NCI-H524 (cell line): ENCODE measurements around the gene LDB2.
A peak's percentile ranks its signal among the peaks of the same experiment; 100 is the strongest.
"Not testable (repeated sequence)": the region's sequence is repeated elsewhere in the genome, so short reads cannot be mapped to it uniquely, and the experiment has no call there.

Source experiments
- DNase-seq, 2 experiments: peaks; one replicate each; lab custom pipeline; 2025; lab: John Stamatoyannopoulos, UW

LDB2 gene

DNA sequence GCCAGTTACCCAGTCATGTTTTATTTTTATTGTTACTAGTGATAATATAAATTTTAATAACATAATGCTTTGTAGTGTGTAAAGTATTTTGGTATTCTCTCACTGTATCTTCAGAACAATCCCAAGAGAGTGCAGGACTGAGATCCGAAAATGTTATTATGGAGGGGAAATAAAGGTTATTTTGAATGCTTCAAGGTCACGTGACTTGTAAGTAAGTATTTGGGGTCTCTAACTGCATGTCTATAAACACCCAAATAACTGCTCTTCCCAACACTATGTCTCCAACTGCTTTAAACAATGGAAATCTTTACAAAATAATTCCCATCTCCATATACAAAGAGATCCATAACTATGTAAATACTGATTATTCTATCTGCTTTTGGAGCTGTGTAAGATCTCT lies 302.2 kb downstream of the LDB2 start:
- DNase-seq: no peak

DNA sequence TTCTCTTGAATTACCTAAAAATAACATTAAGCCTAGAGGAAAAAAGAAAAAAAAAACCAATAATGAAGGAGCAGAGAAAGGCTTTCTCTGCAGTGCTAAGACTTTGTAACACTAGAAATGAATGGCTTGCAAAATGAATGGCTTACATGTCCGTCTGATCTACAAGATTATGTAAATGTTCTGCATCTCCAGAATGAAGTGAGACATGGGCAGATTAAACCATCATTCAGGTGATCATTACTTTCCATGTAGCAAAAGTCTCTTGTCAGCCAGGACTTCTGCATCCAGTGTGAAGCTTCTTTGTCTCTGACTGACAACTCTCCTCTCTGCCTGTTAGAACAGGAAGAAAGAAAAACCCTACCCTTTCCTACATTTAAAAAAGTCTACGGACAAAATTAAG lies 304.3 kb downstream of the LDB2 start:
- DNase-seq: no peak

DNA sequence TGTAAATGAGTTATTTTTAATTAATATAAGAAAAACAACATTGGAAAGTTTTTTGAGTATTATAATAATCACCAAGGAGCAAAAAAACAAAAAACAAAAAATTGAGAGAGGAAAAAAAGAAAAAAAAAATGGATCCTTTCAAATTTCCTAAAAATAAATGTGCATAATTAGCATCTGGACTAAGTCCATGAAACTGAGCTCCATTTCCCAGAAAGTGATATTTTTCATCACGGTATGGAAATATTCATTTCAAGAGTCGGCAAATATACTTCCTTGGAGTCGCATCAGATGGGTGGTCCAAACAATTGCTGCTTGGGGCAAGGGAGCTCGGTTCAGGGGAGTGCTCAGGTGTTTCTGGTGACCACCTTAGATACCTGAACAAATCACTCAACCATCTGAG lies 305.1 kb downstream of the LDB2 start:
- no peak for DNase-seq

DNA sequence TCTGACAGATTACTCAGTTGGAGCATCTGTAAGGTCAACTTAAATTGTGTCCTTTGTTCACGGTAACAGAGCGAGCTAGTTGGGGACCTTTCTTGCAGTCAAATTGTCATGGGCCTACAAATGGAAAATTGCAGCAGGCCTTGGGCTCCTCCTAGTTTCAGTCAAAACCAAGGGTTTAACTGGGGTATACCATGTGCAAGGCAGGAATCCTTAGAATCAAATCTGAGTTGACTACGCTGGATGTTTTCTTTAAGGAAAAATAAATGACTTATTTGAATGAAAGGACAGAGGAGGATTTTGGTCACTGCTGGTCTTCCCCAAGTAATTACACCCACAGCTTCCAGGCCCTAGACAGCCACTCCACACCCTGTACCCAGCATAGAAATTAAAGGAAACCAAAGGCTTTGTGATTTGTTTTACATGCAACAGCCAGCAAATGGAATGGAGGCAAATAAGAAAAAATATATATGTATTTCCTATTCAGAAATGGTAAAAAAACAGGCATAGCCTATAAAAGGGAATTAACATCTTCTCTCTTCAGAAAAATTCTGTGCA lies 307.1 kb downstream of the LDB2 start:
- peak in 1 of 2 experiments; percentile 34 for DNase-seq

DNA sequence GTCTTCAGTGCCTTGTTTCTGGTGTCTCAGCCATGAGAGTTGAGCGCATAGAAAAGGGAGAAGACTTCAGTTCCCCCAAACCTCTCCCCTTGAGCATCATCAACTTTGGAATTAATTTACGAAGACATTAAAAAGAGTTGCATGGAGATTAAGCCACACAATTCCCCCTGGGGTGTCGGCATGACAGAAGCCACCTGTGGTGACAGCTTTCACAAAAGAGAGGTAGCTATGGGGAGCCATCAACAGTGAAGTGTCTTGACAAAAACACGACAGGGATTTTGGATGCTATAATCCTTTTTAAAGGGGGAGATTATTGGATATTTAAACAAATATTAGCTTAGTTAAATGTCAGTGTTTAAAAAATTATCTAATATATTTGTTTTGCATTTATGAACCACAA lies 307.6 kb downstream of the LDB2 start:
- DNase-seq: peak in 1 of 2 experiments; percentile 53

DNA sequence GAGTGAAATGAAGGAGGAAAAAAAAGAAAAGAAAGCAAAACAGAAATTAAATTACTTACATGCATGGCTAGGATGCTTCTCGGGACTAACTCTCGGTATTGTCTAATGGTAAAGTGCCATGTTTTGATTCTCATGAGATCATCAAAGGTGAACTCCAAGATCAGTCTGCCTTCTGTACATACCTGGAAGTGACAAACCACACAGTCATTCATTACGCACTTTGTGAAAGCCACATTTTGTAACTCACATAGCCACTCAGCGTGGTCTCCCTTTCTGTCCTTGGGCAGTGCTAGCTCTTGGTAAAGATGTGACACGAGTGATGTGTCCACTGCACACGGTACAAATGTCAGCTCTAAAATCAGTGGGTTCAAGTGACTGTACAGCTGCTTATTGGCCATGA lies 309.8 kb downstream of the LDB2 start:
- no peak for DNase-seq

DNA sequence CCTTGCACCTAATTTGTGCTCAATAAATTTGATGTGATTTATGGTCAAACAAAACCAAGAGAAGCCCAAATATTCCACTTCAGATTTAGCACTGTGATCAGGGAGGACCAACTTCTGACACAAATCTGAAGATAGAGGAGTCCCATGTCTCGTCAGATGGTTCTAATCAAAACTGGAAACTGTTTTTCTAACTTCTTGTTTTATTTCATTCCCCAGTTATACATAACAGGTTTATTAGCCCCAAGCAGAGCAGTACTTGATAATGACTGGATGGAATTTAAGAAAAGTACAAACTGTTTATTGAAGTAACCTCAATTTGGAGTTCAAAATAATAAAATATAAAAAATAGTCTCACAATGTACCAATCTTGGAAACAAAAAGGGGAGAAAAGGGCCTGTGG lies 310.3 kb downstream of the LDB2 start:
- DNase-seq: no peak

DNA sequence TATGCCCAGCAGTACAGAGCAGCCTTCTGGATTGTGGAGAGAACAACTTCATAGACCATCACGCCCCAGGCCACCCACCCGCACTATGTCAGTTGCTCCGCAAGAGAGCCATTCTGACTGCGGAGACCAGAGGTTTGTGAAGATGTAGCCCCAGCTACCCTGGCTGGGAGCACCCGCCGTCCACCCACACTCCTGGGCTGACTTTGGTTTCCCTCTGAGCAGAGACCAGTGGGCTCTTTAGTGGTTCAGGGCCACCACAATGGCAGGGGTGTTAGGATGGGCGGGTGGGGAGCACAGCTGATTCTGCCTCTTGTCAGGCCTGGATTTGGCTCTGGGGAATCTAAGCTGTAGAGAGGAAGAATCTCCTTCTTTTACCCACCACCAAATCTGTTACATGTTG lies 313.4 kb downstream of the LDB2 start:
- DNase-seq: no peak

DNA sequence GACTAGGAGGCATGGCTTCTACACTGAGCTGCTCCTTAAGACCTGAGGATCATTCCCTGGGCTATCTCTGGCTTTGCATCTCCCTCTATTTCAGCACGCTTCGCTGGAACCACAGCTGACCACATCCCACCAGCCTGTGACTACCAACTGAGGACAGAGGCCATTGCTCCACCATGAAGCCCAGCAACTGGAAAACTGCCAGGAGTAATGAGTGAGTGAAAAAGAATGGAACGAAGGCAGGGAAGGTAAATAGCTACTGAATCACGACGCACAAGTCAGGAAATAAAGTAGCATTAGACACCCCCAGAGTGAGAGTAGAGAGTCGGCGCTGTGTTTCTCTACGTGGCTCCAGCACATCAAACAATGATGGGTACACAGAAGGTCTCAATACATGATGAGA lies 314.7 kb downstream of the LDB2 start:
- no peak for DNase-seq

DNA sequence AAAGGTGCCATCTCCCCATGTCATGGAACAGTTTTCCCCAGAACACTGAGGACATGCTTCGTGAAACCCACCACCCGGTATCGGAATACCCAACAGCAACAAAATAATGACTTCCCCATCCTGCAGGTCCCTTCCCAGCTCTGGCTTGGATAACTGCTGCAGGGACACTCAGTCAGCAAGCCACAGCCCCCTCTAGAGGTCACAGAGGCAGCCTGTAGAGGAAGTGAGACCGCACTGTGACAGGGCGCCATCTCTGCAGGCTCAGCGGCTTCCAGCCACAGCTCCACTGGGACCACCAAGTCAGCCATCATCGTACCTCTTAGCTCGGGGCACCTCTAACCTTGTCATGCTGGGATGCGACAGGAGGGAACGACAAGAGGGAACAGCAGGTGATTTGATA lies 315.9 kb downstream of the LDB2 start:
- DNase-seq: peak in 1 of 2 experiments; percentile 5

DNA sequence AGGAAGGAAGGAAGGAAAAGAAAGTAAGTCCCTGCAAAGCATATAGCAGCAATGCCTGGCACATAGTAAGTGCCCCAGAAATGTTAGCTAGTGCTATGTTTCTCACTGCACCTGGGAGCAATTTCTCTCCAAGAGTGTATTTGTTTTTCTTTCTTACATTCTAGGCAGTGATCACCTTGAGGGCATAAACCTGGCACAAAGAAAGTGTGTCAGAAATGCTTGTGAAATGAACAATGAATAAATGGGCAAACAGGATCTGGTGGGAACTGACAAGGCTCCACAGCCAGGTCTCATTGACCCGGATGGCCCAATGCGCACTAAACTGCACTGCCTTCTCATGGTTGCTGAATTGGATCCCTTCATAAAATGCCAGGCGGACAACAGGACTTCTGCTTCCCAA lies 316.4 kb downstream of the LDB2 start:
- DNase-seq: no peak

DNA sequence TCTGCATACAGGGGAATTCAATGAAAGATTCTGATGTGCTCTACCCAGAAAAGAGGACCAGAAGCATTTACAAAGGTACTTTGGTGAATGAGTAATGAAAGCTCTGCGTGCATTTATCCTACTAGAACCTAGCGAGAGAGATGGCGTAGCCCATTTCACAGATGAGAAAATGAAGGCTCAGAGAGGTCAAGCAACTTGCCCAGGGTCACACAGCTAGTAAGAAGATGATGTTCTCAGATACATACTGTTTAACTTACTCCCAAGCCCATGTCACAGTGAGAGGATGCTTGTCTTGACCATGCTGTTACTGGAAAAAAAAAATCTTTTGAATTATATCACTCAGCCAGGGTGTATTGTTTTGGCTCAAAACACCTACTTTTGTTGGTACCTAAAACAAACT lies 317.3 kb downstream of the LDB2 start:
- DNase-seq: no peak

DNA sequence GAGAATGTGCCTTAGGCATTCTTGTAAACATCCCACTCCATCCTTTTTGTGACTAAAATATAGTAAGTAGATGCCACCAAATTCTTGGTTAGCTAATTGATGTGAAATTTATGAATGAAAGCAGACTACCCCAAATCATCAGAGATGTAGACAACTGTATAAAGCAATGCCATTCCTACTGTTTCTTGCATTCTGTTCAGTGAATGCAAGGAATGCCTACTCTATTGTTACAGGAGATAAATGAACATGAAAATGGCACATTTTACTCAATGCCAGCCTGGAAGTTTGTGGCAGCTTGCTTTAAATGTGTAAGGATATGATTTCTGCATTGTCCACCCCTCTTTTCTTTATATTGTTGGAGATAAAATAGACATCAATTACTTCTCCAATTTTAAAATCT lies 317.9 kb downstream of the LDB2 start:
- no peak for DNase-seq

DNA sequence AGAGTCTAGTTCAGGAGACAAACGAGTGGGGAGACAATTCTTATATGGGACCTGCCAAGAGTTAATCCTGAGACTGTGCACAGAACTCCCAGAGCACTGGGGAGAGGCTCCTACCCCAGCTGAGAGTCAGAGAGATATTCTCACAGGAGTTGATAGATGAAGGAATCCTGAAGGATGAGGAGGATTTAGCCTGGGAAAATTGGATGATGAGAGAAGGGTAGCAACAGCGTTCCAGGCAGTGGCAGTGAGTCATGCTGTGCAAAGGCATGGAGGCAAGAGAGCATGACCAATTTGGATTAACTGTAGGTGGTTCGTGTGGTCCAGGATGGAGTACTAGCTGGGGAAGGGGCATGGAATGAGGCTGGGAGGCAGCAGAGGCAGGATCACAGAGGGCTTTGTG lies 318.6 kb downstream of the LDB2 start:
- DNase-seq: no peak

DNA sequence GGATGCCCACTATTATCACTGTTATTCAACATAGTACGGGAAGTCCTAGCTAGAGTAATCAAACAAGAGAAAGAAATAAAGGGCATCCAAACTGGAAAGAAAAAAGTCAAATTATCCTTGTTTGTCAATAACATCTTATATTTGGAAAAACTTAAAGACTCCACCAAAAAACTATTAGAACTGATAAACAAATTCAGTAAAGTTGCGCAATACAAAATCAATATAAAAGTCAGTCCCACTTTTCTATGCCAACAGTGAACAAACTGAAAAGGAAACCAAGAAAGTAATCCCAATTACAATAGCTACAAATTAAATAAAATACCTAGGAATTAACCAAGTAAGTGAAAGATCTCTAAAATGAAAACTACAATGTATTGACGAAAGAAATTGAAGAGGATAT lies 321.3 kb downstream of the LDB2 start:
- no peak for DNase-seq

DNA sequence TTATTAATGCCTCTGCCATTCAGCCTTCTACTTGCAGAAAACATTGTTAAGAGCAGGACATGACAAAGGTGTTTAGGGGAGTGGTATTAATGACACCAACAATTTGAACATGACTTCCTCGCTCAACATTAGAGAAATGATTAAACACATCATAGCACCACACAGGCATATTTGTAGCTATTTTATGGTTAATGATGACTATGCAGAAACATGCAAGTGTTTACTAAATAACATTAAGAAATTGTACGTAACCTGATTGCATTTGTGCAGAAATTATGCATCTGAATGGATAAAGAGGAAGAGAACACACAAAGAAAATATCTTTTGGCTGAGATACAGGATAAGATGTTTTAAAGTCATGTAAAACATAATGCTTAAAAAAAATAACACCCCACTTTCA lies 323.5 kb downstream of the LDB2 start:
- no peak for DNase-seq

DNA sequence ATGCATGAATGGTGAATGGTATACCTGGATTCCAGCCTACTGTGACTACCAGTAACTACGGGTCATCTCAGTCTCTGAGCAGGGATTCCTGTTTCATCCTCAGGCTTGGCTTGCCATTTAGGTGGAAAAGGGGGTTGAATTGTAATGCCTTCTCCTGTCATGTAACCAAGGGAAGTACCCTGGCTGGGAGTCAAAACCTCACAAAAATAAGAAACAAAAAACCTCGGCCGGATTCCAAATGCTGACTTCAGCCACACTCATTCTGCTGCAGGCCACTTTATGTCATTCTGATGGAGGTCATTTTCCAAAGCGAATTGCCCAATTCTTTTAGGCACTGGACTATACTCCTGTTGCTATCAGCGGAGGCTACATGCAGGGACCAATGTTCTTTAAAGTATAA lies 324.7 kb downstream of the LDB2 start:
- no peak for DNase-seq

DNA sequence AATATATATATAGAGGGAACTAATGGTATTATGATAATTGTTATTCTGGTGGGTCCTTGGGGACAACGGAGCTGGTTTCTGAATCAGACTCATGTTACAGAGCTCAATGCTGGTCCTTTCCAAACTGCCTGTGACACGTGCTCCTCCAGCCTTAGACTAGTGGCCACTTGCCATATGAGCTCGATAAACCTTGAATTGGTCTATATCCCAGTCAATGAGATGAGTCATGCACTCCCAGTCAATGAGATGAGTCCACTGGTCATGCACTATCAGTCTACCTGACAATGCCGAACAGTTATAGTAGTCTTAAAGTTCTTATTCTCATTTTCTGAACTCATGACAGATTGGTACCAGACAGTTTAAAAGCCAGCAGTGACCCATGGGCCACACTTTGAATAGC lies 325.2 kb downstream of the LDB2 start:
- DNase-seq: no peak

DNA sequence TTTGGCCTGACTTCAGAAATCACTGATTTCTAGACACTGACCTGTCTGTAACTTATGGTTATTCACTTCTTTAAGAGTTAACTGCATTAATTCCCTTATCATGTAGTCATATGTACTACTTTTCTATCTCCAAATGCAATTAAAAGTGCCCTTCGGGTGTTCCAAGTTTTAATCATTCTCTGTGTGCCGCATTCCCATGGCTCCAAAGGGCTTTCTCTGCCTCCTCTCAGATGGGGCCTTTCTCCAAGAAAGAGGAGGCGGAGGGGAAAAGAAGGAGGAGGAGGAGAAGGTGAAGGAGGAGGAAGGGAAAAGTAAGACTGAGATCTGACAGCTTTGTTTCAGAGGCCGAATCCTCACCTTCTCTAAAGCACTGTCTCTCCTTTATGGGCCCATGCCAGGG lies 325.8 kb downstream of the LDB2 start:
- no peak for DNase-seq

DNA sequence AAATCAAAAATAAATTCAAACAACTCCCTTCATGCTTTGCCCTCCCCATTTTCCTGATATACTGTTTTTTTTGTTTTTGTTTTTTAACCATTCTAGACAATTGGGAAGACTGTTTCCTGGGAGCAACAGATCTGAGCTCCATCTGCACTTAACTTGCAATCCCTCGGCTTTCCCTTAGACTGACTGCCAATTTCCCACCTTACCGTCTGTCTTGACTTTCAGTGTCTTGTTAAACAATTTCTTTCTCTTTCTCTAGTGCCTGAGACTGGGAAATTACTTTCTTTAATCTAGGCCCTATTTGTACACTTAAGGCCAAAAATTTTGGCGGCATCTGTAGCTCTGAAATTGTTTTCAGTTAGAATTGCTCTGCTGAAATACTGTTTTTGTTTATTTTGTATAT lies 326.3 kb downstream of the LDB2 start:
- no peak for DNase-seq

DNA sequence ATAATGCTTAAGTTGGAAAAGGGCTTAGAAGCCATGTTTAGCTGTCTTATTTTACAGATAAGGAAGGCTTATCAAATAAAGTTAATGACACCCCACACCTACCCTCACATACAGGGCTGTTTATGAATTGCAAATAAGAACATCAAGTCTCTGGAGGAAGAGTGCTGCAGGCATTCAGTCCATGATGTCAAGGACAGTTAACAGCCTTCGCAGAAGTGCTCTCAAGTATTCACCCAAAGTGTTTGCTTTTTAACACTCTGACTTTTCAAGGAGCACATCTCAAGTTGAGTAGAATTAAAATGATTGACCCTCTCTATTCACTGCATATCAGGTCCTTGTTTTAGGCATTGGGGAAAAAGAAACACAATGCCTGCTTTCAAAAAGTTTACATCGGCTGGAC lies 328.7 kb downstream of the LDB2 start:
- DNase-seq: no peak

DNA sequence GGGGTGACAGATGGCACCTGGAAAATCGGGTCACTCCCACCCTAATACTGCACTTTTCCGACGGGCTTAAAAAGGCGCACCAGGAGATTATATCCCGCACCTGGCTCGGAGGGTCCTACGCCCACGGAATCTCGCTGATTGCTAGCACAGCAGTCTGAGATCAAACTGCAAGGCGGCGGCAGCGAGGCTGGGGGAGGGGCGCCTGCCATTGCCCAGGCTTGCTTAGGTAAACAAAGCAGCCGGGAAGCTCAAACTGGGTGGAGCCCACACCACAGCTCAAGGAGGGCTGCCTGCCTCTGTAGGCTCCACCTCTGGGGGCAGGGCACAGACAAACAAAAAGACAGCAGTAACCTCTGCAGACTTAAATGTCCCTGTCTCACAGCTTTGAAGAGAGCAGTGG lies 341.1 kb downstream of the LDB2 start:
- DNase-seq: not testable (repeated sequence)

DNA sequence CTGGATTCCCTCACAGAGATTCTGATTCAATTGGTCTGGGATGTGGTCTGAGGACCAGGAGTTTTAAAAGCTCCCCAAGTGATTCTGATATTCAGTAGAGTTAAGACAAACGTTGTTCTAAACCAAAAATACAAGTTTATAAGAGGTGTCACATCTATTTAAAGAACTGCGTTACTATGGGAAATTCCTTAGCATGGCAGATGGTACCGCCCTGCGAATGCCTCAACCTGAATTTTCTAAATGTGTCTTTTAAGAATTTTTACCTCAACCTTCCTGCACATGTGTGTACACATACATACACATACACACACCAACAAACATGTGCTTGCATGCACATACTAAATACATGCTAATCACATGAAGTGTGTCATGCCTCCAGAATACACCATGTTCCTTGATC lies 343.3 kb downstream of the LDB2 start:
- no peak for DNase-seq

DNA sequence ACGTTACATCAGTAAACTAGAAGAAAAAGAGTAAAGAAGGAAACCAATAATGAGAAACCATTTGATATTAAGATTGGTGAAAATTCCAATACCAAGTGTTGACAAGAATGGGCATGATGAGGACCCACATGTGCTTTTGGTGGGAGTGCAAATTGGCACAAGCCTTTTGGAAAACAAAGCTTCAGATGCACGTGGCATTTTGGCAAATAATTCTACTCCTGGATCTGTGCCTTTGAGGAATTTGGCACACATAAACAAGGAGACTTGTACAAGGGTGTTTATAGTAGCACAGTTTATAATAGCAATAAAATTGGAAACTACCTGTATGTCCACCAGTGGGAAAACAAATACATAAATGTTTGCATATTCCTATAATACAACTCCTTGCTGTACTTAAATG lies 347.9 kb downstream of the LDB2 start:
- no peak for DNase-seq

DNA sequence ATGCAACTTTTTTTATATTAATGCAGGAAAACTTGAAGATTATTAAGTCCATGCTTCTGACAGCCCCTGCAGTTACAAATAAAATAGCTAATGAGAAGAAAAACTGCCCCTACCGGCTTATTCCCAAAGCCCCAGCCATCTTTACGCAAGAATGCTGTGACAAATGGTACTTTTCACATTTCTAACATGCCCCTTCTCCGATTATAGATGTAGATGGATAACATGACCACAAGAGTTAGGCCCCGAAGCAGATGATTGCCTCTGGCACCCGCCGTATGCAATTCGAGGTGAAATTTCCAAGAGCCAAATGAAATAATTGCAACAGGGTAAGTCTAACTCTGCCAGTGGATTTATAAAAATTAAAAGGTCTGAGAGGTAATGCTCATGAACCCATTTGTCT lies 352.8 kb downstream of the LDB2 start:
- no peak for DNase-seq
